Glomerular visceral epithelial cell (primary cell): Measurements from ENCODE around the gene SF3B1.
"Not testable (repeated sequence)": the region's sequence is repeated elsewhere in the genome, so short reads cannot be mapped to it uniquely, and the experiment has no call there.

Experiments
- DNase-seq: peaks from one replicate; pipeline ENCODE4 v3.0.0-alpha.2; 2016; ENCODE audit errors: extremely low spot score

The SF3B1 gene

DNA sequence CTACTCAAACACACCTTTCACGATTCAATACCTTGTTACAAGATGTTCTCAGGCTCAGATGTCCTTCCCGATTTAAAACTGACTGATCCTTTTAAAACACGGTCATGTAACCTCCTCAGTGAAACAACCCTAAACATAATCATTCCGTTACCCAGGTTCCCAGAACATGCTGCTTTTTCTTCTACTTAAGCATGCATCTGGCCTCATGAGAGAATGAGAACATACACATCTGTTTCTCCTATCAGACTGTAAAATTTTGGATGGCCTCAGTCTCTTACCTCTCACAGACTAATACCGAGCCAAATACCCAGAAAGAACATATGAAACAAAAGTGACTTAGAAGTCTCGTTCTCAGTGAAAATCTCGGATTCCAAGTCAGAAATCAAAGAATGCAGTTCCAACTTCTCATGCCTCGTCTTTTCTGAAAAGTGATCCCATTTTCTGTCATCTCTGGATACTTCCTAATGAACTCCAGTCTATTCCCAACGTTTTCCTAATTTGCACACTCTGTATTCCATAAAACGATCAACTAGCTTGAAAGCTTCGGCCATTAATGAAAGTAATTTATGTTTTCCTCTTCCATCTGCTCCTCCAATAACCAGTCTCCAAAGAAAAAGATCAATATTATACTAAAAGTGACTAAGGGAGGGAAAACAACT lies 919 bp downstream of the SF3B1 start:
- no peak for DNase-seq

DNA sequence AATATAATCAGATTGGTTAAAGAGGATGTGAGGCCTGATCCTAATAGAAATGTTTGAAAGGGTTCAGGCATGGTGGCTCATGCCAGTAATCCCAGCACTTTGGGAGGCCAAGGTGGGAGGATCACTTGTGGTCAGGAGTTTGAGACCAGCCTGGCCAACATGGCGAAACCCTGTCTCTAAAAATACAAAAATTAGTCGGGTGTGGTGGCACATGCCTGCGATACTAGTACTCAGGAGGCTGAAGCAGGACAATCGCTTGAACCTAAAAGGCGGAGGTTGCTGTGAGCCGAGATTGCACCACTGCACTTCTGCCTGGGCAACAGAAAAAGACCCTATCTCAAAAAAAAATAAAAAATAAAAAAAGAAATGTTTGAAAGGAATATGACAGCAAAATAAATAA lies 2.3 kb downstream of the SF3B1 start:
- not testable (repeated sequence) for DNase-seq

DNA sequence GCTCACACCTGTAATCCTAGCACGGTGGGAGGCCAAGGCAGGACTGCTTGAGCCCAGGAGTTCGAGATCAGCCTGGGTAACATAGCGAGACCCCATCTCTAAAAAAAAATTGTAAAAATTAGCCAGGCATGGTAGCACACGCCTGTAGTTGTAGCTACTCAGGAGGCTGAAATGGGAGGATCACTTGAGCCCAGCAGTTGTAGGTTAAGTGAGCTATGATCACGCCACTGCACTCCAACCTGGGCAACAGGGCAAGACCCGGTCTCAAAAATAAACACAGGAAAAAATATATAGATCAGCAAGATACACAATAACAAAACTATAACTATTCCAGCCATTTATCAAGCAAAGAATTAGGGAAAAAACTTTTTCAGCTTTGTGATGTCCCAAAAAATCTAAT lies 3.0 kb downstream of the SF3B1 start:
- DNase-seq, result no peak

DNA sequence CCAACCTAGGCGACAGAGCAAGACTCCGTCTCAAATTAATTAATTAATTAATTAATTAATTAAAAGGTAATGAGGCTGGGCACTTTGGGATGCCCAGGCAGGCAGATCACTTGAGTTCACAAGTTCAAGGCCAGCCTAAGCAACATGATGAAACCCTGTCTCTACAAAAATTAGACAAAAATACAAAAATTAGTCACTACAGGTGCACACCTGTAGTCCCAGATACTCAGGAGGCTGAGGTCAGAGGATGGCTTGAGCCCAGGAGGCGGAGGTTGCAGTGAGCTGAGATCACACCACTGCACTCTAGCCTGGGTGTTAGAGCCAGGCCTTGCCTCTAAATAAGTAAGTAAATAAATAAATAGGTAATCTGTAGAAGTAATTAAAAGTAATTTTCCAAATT lies 6.8 kb downstream of the SF3B1 start:
- DNase-seq, result no peak

DNA sequence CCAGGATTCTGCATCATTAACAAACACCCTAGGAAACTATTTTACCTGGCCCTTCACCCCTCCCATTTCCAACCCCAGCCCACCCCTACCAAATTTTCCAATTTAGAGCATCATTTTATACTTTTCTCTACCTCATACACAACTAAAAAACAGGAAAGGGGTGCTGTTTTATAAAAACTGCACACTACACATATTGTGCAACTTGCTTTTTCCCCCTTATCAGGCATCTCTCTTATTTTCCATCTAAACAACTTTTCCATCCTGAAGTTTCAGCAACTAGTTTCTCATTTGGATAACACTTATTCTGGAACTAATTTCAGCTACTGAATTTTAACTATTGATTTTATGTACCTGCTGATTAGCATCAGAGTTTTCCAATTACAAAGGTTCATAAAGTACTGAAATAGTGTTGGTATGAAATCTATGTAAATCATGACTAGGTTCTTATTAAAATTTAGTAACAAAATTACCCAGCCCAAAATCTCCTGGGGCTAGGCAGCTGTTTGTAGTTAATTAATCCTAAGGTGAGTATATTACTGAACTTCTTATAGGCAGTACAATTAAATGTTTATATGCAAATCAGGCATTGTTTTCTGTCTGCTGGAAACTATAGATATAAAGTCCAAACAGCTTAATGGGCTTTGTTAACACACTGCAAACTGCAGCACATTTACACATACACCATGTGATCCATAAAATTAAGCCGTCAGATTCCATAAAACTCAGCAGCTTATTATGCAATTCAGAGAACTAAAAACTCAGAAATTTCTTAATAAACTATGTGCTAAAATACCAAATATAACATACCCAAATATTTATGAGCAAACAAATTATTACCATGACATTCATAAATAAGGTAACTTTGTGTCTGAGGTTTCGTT lies 7.9 kb downstream of the SF3B1 start:
- DNase-seq, result no peak

DNA sequence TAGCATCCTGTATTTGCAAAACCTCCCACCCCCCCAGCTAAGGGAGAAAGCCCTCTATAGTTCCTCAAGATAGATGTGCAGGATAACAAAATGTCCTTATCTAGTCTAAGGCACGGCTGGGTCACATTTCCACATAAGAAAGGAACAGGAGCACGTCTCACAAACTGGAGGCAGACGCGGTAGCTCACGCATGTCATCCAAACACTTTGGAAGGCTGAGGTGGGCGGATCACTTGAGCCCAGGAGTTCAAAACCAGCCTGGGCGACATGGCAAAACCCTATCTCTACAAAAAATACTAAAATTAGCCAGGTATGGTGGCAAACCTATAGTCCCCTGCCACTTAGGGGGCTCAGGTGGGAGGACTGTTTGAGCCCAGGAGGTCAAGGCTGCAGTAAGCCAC lies 9.3 kb downstream of the SF3B1 start:
- DNase-seq, result no peak

DNA sequence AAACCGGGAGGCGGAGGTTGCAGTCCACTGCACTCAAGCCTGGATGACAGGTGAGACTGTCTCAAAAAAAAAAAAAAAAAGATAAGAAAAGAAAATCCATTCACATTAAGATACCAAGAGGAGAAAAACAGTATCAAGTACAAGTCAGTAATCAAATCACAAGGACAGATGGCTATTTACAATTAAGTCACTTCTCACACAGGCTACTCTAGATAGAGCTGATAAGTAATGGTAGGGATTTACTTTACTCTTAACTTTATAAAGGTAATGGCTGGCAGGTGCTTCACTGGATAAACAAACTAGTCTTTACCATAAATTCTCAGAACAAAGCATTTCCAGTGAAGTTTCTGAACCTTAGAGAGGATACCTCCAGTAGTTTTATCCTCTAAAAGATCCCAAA lies 11.5 kb downstream of the SF3B1 start:
- no peak for DNase-seq

DNA sequence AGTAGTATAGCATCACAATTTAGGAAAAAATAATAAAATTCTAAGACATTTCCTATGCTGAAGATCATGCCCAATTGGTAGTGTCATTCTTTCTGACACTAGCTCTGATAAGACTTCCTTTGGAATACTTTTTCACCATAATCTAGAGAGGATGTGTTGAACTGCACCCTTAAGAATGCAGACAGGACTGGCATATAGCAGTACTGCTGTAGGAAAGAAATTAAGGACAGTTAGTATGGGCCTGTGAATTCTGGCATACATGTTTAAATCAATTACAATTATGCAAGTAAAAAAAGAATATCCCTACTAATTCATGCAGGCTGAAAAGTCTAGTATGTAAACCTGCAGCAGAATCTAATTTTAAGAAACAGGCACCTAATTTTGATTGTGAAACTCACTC lies 15.4 kb downstream of the SF3B1 start:
- no peak for DNase-seq

DNA sequence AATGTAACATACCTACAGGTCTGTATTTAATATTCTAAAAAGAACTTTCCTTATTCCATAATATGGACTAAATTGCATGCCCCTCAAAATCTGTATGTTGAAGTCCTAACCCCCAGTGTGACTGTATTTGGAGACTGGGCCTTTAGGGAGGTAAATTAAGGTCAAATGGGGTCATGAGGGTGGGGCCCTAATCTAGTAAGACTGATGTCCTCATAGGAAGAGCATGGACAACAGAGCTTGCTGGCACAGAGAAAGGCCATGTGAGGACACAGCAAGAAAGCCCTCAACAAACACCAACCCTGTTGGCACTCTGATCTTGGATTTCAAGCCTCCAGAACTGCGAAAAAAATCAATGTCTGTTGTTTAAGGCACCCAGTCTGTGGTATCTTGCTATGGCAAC lies 18.6 kb downstream of the SF3B1 start:
- DNase-seq, result no peak

DNA sequence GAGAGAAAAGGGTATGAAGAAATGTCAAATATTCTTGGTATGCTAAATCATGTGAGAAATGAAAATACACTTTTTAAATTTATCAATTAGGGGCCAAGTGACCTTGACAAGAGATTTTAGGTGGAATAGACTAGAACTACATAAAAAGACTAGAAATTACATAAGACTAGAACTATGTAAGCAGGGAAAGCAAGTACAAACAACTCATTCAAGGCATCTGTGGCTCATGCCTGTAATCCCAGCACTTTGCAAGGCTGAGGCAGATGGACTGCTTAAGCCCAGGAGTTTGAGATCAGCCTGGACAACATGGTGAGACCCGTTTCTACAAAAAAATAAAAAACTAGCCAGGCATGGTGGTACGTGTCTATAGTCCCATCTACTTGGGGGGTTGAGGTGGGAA lies 20.3 kb downstream of the SF3B1 start:
- DNase-seq, result no peak

DNA sequence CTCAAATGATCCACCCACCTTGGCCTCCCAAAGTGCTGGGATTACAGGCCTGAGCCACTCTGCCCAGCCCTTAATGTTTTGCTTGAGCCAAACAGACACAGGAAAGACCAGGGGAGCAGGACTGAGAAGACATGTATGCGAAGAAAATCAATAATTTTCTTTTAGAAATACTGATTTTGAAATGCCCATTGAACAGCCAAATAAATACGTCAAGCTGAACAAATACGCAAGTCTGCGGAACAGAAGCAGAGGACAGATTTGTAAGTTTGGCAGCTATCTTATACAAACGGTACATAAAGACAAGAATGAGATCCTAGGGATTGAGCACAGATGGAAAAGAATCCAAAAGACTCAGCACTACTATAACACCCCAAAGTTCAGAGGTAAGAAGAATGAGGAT lies 20.8 kb downstream of the SF3B1 start:
- no peak for DNase-seq

DNA sequence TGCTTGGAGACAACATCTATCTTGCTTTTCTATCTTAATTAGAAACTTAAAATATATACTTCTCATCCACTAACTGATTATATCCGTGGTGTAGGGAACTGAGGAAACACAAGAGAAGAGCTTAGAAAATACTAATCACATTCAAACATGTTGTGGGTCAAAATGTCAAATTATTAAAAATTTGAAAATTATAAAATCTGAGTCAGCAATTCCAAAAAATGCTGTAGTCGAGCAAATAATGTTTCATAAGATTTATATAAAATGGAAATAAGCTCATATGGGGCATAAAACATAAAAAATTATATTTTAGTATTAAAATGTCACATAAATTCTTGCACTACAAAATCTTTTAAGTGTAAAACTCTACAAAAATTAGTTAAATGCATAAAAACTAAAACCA lies 29.2 kb downstream of the SF3B1 start:
- DNase-seq, result no peak

DNA sequence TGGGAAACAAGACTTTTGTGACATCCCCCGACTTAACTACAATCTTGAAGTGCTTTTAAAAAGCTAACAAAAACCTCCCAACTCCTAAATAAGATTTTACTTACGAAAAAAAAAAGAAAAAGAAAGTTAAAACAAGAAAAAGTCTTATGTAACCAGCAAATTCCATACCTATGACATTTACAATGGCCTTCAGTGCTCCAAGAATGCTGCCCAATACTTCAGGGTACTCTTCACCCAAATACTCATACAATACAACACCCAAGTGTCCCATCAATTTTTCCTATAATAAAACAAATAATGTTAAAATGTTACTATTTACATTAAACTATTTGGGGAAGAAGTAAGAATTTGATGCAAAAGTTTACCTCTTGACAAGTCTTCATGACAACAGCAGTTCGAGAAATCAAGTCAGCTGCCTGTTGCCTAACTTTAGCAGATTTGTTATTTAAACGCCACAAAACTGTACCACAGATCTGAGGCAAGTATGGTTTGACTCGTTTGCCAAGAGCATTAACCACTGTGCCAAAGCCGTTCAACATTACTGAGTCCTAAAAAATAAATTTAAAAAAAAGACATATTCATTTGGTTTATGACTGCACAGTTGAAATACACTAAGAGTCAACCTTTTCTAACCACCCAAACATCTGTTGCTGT lies 34.8 kb downstream of the SF3B1 start:
- DNase-seq, result no peak

DNA sequence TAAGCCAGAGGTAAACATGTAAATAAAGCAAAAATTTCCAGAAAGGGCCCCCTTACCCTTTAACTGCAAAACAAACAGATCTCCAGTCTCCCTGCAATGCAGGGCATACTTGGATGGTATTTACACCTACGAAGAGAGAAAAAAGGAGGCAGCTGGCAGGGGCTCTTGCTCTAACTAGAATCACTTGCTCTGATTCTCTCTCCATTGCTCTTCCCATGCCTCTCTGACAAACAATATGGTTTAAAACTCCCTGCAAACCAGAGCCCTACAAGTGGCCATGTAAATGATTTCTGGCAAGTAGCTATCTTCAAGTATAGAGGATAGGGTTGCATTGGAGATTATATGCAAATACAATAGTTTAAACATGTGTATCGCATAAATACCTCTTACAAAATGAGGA lies 35.9 kb downstream of the SF3B1 start:
- no peak for DNase-seq

DNA sequence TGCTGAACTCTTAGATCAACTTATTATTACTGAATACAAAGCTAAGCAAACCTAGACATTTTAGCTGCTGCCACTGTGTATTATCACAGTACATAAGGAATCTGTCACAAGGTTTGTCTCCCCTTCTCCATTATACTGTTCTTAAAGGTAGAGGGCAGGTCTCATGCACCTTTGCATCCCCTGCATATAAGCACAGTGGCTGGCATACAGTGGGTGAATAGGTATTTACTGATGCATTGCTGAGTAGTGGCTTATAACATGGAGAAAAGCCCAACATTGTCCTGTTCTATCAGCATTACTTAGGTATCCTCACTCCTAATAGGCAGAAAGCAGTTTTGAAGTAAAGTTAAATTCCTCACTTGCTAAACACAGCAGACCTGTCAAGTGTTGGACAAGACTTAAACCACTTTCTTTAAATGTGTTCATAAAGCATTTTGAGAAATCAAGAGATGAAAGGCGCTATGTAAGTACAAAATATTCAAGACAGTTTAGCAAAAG lies 43.6 kb downstream of the SF3B1 start:
- DNase-seq, result no peak

DNA sequence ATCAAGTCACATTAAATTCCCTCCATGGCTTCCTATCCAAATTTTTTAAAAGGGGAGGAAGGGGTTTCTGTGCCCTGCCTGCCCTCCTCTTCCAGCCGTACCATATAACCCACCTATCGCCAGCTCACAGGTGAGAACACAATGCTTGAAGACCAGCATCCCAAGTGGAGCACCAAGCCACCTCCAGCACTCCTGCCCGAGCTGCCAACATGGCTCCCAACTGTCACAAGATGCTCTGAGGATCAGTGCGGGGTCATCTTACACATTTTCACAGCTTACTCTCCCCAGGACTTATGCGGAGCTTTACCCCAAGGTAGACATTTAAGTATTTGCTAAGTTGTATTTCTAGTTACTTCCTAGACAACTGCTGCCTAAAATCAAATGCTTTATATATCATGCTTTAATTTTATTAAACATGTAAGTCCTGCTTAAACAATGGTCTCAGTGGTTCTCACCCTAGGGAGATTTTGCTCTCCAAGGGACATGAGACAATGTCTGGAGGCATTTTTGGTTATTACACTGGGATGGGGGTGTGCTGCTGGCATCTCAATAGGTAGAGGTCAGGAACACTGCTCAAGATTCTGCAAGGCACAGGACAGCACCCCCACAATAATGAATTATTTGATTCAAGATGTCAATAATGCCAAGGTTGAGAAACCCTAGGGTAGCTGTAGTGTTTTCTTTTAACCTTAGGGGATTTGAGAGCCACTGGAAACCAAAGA lies 45.8 kb downstream of the SF3B1 start:
- DNase-seq, result no peak

DNA sequence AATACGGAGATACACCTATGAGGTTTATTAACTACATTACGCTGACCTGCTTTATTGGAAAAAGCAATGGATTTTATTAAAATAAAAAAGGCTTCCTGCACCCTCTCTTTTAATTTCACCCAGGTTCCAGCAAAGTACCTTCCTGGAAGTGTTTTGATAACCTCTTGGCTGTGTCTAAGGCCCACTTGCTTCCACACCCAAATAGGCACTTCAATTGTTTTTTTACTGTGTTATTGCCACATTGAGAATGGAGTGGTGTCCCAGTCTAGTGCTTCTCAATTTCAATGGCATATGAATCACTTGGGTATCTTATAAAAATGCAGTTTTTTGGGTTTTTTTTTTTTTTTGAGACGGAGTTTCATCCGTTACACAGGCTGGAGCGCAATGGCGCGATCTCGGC lies 47.6 kb downstream of the SF3B1 start:
- DNase-seq, result no peak

DNA sequence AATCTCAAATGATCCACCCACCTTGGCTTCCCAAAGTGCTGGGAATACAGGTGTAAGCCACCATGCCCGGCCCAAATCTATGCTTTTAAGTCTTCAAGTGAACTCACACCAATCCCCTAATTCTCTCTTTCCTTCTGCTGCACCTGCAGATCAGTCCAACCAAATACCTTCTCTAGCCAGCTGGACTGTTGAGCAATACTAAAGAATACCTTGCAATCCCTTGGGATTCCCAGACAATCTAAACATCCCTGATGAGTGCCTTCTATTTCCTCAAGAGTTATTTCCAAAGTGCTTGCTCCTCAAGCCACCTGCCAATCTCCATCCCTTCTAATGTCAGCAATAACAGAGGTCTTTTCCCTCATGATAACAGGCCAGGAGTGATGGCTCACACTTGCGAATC lies 48.6 kb downstream of the SF3B1 start:
- DNase-seq, result no peak

DNA sequence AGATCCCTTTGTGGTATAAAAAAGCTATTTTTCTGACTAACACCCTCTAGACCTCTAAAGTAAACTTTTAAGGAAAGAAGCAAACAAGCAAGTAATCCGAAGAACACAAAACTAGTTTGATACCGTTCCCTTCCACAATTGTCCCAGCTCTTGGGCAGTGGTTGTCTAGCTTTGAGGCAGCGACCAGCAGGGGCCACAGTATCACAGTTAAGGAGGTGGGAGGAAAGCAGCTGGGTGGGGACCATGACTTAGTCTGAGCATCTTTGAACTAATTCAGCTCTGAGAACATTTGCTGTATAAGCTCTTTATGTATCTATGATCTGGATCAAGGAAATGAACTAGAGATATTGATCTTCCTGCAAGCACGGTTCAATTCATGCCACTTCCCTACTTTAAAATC lies 51.0 kb downstream of the SF3B1 start:
- DNase-seq, result no peak

DNA sequence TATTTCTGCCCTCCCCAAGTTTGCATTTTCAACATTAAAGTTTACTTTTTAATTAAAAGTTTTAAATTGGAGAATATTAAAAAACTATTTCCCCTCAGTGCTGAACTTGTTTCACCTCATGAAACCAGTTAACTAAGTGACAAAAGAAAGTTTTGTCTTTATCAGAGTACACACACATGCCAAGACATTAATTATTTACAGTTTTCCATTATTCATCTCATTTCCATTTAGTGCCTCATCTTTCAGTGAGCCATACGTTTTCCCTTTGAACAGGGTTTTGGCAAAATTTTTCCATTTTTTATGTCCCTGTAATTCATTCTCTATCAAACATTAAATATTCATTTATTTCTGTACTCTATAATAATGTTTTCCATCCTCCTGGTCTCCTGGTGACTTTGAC lies 53.2 kb downstream of the SF3B1 start:
- DNase-seq, result no peak

DNA sequence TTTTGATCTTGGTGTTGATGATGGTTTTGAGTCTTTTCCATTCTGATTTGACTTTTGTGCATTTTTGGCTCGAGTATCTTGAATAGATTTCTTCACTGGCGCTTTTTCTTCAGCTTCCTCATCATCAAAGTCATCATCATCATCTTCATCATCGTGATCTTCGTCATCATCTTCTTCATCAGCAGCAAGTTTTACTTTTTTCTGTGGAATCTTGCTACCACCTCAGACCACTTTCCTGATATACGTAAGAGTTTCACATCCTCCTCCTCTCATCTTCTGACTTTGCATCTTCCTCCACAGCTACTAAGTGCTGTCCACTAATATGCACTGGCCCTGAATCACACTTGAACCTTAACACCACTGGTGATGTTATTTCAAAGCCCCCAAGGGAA lies 54.9 kb downstream of the SF3B1 start:
- not testable (repeated sequence) for DNase-seq

DNA sequence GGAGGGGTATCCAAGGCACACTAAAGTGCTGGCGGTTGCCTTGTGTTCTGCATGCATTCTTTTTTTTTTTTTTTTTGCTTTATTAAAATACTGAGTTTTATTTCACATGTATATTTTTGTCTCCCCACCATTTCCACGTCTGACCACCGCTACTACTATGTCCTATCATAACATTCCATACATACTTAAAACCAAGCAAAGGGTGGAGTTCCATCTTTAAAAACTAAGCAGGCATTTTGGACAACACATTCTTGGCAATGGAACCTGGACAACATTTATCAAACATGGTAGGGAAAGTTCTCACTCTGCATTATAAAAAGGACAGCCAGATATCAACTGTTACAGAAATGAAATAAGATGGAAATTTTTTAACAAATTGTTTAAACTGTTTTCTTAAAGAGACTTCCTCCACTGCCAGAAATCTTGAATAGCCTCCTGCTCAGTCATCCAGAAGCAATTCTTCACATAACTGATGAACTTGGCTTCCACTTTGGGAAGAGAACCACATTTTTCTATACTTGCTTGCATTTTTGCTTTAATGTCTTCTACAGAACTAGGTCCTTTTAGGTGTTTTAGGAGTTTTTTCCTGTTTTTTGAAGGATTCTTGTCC lies 55.4 kb downstream of the SF3B1 start:
- DNase-seq, result not testable (repeated sequence)
